Stomach (tissue), 19 donors: ENCODE results near the gene ZNF789. TPM values are rescaled to one million over a fixed set of nuclear protein-coding genes. Genes with fewer than 3 reads are reported as not detected.
A peak's percentile ranks its signal among the peaks of the same experiment; 100 is the strongest.
"Not testable (repeated sequence)": the region's sequence is repeated elsewhere in the genome, so short reads cannot be mapped to it uniquely, and the experiment has no call there.

ENCODE experiments used
- DNase-seq, 2 donors: peaks; one replicate each; pipeline versions ENCODE4 v3.0.0 to v3.0.0-alpha.2; 2013 to 2019
- H3K27ac ChIP-seq, 5 donors: fragments of 200-600 bp in 4 of 5; sonication (generic) in 4 of 5; one replicate each; pipeline ENCODE4 v1.5.1; 2013 to 2019; ENCODE audit warnings: mild to moderate bottlenecking in 1 of 5, moderate library complexity in 1 of 5
- H3K27me3 ChIP-seq, 3 donors: fragments of 200-600 bp; sonication (generic); one replicate each; pipeline ENCODE4 v1.5.1; 2017 to 2019; ENCODE audit warnings: mixed run types in 1 of 3
- H3K36me3 ChIP-seq, 4 donors: fragments of 200-600 bp; sonication (generic); 1 replicate in 3 of 4; 2 replicates in 1 of 4; pipeline ENCODE4 v1.5.1; 2016 to 2019
- H3K4me1 ChIP-seq, 4 donors: fragments of 200-600 bp; sonication (generic); one replicate each; pipeline ENCODE4 v1.5.1; 2016 to 2019
- H3K4me3 ChIP-seq, 4 donors: fragments of 200-600 bp; sonication (generic) in 3 of 4; one replicate each; pipeline ENCODE4 v1.5.1; 2016 to 2019; ENCODE audit warnings: mild to moderate bottlenecking in 1 of 4
- H3K9me3 ChIP-seq, 4 donors: fragments of 200-600 bp; sonication (generic); one replicate each; pipeline ENCODE4 v1.5.1; 2016 to 2019
- CTCF ChIP-seq, 7 experiments: fragments of 450-650 bp in 4 of 7; fragments of 200-600 bp in 3 of 7; sonication (generic) in 3 of 7; IDR thresholded peaks; one replicate each; pipeline ENCODE4 v1.5.1; 2016 to 2019; ENCODE audit warnings: antibody characterized with exemption in 7 of 7, control low read depth in 2 of 7, mild to moderate bottlenecking in 1 of 7
- EP300 ChIP-seq: sonication (generic); formaldehyde crosslinking; IDR thresholded peaks from one replicate; pipeline ENCODE4 v1.6.1; 2017; ENCODE audit warnings: antibody characterized with exemption
- POLR2A ChIP-seq, 4 donors: fragments of 450-650 bp; IDR thresholded peaks; one replicate each; pipeline ENCODE4 v1.6.1; 2016; ENCODE audit warnings: antibody characterized with exemption in 4 of 4, control low read depth in 2 of 4, mild to moderate bottlenecking in 1 of 4, moderate library complexity in 1 of 4
- POLR2AphosphoS5 ChIP-seq, 3 donors: sonication (generic); formaldehyde crosslinking; IDR thresholded peaks; one replicate each; pipeline ENCODE4 v1.6.1; 2016; ENCODE audit warnings: antibody characterized with exemption in 3 of 3
- WGBS, 5 donors: extraction: QIAGEN DNeasy Blood & Tissue Kit in 3 of 5; methylation state at CpG; one replicate each; pipeline versions ENCODE4 v1.1.5 to v1.1.7; 2013 to 2018; 5-methylcytosine and 5-hydroxymethylcytosine counted together
- intact Hi-C: fragments of 100-400 bp; cut with DNase I; formaldehyde crosslinking; loops from one replicate; pipeline ENCODE4 v1.15.1; 2023; ENCODE audit warnings: low total_unique reads
- long read RNA-seq, 10 donors: transcript quantifications; one replicate each; lab custom pipeline, GENCODE V29; 2026
- polyA plus RNA-seq, 3 donors: library from polyadenylated mRNA; stranded (reverse); fragments of 200-250 nt; gene quantifications; one replicate each; pipeline ENCODE4 v1.2.3, GENCODE V29; 2013
- total RNA-seq, 5 donors: library from RNA; depleted of rRNA; stranded (reverse); fragments of >200 nt; gene quantifications; one replicate each; pipeline versions ENCODE4 v1.1.0 to v1.2.3, GENCODE V29; 2014 to 2016
- donor health status: healthy with polysubstance abuse.
- donor health status: Bipolar disorder and iron deficiency.
- donor health status: healthy.

ZNF789 gene
- total RNA-seq: 10 to 100 TPM; 14.6 to 55.6 (median 22.0) TPM
- polyA plus RNA-seq: 1 to 10 TPM; 6.6 to 9.8 (median 7.2) TPM
- long read RNA-seq, donor 1, partial matches to known transcripts: 0 of 1 reads
- long read RNA-seq, donor 1, other reads (novel, unspliced or antisense): 0 of 1 reads
- long read RNA-seq, donor 2, partial matches to known transcripts: 0 of 4 reads
- long read RNA-seq, donor 2, other reads (novel, unspliced or antisense): 0 of 4 reads
- long read RNA-seq, donor 3: 0 reads
- long read RNA-seq, donor 4: 0 reads
- long read RNA-seq, donor 5, partial matches to known transcripts: 0 of 2 reads
- long read RNA-seq, donor 5, other reads (novel, unspliced or antisense): 0 of 2 reads
- long read RNA-seq, donor 6, partial matches to known transcripts: 26 of 27 reads
- long read RNA-seq, donor 6, other reads (novel, unspliced or antisense): 0 of 27 reads
- long read RNA-seq, donor 7, partial matches to known transcripts: 11 of 12 reads
- long read RNA-seq, donor 7, other reads (novel, unspliced or antisense): 0 of 12 reads
- long read RNA-seq, donor 8, partial matches to known transcripts: 0 of 3 reads
- long read RNA-seq, donor 8, other reads (novel, unspliced or antisense): 0 of 3 reads
- long read RNA-seq, donor 9, partial matches to known transcripts: 0 of 1 reads
- long read RNA-seq, donor 9, other reads (novel, unspliced or antisense): 0 of 1 reads
- long read RNA-seq, donor 10: 0 reads

DNA sequence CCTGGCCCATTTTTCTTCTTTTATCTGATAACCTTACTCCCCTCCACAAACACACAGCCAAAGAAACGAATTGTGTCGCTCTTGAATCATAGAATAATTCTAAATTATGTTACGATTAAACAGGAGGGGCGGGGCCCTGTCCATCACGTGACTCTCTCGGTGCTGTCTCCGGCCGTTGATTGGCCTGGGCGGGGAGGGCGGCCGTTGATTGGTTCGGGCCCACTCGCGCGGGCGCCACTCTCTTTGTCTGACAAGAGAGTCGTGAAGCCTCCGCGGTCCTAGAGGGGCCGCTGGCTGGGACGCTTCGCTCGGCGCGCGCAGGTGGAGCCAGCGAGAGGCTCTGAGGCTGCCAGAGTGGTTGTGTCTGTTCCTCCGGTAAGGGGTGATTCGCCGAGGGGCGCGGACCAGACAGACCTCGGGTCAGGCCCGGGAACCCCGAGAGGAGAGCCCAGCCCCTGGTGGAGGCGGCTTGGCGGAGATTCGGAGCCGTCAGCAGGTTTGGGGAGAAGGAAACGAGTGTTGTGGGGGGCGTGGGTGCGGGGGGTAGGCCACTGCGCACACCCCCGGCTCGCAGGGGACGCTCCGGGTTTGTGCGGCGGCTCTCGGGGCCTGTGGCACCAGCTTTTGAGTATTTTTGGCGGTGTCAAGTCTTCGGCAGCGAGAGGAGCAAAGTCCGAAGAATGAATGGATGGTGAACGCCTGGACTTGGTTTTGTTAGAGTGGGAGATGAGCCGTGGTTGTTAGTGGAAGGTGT lies at the start of gene ZNF789:
Gene ZNF789, plus strand, starts transcription at position 330 of the 754 bp plus-strand sequence. CDS start 3,567 bp downstream, outside the sequence.
- H3K4me3 ChIP-seq: peak within 1 kb of the TSS; percentile 81 to 100 (median 90)
- DNase-seq: peak; percentile 99
- TF ChIP-seq EP300 (no peak), POLR2AphosphoS5 (IDR thresholded peaks at IDR 0.05) (peak; percentile 50 to 79 (median 61))
- H3K27ac ChIP-seq: peak within 1 kb of the TSS; percentile 86 to 93 (median 90)
- 0 to 1% (median 0%) methylated on average over 29 to 56 of the region's 56 CpGs for WGBS, 5 donors
- no peaks in the 10 kb centered on the region for H3K27me3 ChIP-seq
- H3K4me1 ChIP-seq: peaks cover 11 to 46% (median 28%) of the 10 kb centered on the region in 4 donors
- peaks cover 0 to 6% (median 0%) of the 10 kb centered on the region in 4 donors for H3K36me3 ChIP-seq
- no peaks in the 10 kb centered on the region for H3K9me3 ChIP-seq
- intact Hi-C loops: no loop called here

GRCh38 chr7:99424932-99425730 lies 47.6 kb upstream of the ZNF789 start:
- DNase-seq: no peak
- Histone ChIP-seq H3K4me1 (no peaks in the 10 kb centered on the region), H3K36me3 (peaks cover 50 to 87% (median 84%) of the 10 kb centered on the region in 4 donors), H3K27me3 (no peaks in the 10 kb centered on the region), H3K4me3 (no peak overlapping the region), H3K27ac (no peak overlapping the region), H3K9me3 (no peaks in the 10 kb centered on the region)
- intact Hi-C loops: no loop called here
- TF ChIP-seq POLR2A (IDR thresholded peaks at IDR 0.05) (no peak), POLR2AphosphoS5 (IDR thresholded peaks at IDR 0.05) (no peak), EP300 (no peak), CTCF (IDR thresholded peaks at IDR 0.05) (no peak)
- WGBS, 5 donors: 92 to 96% (median 94%) methylated on average over 14 to 24 of the region's 24 CpGs

GRCh38 chr7:99428972-99429566 lies 43.6 kb upstream of the ZNF789 start:
- Histone ChIP-seq H3K9me3 (no peaks in the 10 kb centered on the region), H3K4me1 (no peaks in the 10 kb centered on the region), H3K27me3 (no peaks in the 10 kb centered on the region), H3K4me3 (no peak overlapping the region), H3K36me3 (peaks cover 47 to 93% (median 86%) of the 10 kb centered on the region in 4 donors), H3K27ac (no peak overlapping the region)
- intact Hi-C loops: no loop called here
- no peak for DNase-seq
- TF ChIP-seq EP300 (no peak), POLR2AphosphoS5 (IDR thresholded peaks at IDR 0.05) (no peak), CTCF (IDR thresholded peaks at IDR 0.05) (no peak), POLR2A (IDR thresholded peaks at IDR 0.05) (no peak)
- 86 to 95% (median 87%) methylated on average over 9 to 10 of the region's 10 CpGs for WGBS, 5 donors

DNA sequence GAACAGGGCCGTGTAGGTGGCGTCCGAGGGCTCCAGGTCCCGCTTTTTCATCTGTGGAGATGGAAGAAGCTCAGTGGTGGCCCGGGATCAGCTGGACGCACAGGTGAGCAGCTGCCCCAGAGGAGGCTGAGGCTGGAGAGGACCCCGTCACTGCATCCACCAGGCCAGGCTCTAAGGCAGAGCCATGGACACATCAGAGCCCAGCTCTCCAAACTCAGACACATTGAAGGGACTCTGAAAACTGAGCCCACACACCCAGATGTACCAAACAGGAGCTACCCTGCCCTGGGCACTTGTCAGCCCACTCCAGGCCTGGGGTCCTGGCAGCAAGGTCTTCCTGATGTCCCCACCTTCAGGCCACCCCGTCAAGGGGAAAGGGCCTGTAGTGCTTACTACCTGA lies 42.9 kb upstream of the ZNF789 start:
- WGBS, 5 donors: 89 to 99% (median 95%) methylated on average over 8 of the region's 8 CpGs
- no peaks in the 10 kb centered on the region for H3K4me1 ChIP-seq

DNA sequence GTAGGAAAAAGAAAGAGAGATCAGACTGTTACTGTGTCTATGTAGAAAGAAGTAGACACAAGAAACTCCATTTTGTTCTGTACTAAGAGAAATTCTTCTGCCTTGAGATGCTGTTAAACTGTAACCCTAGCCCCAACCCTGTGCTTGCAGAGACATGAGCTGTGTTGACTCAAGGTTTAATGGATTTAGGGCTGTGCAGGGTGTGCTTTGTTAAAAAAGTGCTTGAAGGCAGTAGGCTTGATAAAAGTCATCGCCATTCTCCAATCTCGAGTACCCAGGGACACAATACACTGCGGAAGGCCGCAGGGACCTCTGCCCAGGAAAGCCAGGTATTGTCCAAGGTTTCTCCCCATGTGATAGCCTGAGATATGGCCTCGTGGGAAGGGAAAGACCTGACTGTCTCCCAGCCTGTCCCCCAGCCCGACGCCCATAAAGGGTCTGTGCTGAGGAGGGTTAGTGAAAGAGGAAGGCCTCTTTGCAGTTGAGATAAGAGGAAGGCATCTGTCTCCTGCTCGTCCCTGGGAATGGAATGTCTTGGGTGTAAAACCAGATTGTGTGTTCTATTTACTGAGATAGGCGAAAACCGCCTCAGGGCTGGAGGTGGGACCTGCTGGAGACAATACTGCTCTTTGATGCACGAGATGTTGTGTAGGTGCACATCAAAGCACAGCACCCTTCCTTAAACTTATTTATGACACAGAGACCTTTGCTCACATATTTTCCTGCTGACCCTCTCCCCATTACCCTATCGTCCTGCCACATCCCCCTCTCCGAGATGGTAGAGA lies 40.7 kb upstream of the ZNF789 start:
- DNase-seq, H3K4me3 ChIP-seq, H3K9me3 ChIP-seq, intact Hi-C loops, H3K27ac ChIP-seq, H3K27me3 ChIP-seq, H3K4me1 ChIP-seq: not testable (repeated sequence)
- H3K36me3 ChIP-seq: peaks cover 44 to 83% (median 78%) of the 10 kb centered on the region in 4 donors
- WGBS, 5 donors: 71 to 86% (median 80%) methylated on average over 13 of the region's 13 CpGs

More for the DNA sequence above, 42.9 kb upstream of the ZNF789 start:
- intact Hi-C loops: no loop called here
- no peak for DNase-seq
- no peaks in the 10 kb centered on the region for H3K9me3 ChIP-seq
- H3K27me3 ChIP-seq: no peaks in the 10 kb centered on the region
- H3K36me3 ChIP-seq: peaks cover 42 to 93% (median 86%) of the 10 kb centered on the region in 4 donors
- no peak overlapping the region for H3K4me3 ChIP-seq
- TF ChIP-seq CTCF (IDR thresholded peaks at IDR 0.05): no peak
- no peak for TF ChIP-seq POLR2AphosphoS5 (IDR thresholded peaks at IDR 0.05)
- no peak for TF ChIP-seq EP300
- no peak for TF ChIP-seq POLR2A (IDR thresholded peaks at IDR 0.05)
- no peak overlapping the region for H3K27ac ChIP-seq
